Measurements from ENCODE around the gene FGF7.
"Not testable (repeated sequence)": the region's sequence is repeated elsewhere in the genome, so short reads cannot be mapped to it uniquely, and the experiment has no call there.

The FGF7 gene

DNA sequence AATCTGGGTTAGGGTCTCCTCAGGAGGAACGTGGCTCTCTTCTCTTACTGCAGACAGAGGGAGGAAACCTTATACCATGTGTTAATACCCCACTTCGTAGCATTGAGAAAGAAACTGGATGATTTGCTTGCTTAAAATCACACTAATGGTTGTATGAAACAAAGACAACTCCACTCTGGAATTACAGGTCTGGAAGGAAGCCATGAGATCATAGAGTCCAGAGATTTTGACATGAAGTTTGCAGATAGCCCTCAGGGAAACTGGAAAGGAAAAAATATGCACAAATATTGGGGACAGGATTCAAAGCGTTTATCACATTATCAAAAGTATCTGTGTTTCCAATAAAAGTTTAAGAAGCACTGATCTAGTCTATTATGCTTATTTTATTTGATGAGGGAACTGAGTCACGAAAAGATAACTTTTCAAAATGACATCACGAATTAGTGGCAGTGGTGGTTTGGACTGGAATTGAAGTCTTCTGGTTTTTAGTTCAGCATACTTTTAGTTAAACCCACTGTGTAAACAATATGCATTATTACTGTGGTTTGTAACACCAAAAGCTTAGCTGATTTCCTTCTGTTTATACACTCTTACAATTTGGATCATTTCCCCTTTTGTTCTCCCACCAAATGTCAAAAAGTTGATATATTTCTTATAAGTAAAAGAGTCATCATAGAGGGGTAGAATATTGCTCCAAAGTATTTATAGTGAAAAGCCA, 16.8 kb downstream of the FGF7 start:
- DNase-seq, result no peak

DNA sequence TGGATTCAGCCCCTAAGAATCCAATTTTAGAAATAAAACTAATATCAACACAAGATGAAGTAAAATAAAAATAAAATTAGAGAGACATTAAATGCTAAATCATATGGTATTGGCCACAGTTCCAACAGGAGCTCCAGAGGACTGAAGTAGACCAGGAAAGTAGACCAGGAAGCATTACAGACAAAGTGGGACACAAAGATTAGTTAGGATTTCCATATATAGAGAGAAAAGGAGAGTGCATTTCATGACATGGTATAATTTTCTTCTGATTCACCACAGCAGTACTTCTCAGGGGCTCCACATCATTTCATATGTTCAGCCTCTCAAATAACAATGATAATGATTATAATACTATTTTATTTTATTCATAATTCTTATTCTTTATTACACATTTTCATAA, 18.3 kb downstream of the FGF7 start:
- no peak for DNase-seq

- DNase-seq, result no peak
Observed at GRCh38 chr15:49441816-49442215, 18.8 kb downstream of the FGF7 start.

DNA sequence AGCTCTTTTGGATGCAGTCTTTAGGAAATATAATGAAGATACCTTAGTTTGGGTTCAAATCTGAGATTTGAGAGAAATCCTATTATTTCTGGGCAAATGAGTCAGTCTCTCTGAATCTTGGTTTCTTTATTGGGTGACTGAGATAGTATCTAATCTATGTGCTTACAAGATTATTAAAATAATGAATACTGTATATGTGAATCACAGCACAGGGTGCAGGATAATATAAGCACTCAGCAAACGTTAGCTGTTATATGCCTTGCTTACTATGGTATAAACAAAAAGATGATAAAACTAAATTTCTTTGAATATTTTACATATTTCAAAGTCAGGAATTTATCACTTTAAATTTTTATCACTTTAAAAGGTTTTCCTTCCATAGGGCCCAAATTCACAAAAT, 29.6 kb downstream of the FGF7 start:
- no peak for DNase-seq

DNA sequence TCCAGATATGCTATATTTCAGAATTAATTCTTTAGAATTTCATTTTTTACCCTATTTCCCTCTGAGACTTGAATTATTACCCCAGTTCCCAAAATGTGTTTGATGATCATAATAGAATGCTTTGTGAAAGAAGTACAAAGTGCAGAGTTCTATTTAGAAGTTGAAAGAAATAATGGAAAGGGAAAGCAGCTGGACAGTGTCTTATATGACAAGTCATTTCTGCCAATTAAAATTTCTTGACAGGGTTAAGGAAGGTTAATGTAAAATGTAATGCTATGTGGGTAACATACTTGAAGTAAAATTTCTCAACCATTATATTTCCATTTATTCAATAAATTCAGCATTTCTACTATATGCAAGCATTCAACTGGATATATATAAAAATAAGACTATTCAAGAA, 33.1 kb downstream of the FGF7 start:
- no peak for DNase-seq

GRCh38 chr15:49458145-49458544, 35.1 kb downstream of the FGF7 start:
- no peak for DNase-seq

DNA sequence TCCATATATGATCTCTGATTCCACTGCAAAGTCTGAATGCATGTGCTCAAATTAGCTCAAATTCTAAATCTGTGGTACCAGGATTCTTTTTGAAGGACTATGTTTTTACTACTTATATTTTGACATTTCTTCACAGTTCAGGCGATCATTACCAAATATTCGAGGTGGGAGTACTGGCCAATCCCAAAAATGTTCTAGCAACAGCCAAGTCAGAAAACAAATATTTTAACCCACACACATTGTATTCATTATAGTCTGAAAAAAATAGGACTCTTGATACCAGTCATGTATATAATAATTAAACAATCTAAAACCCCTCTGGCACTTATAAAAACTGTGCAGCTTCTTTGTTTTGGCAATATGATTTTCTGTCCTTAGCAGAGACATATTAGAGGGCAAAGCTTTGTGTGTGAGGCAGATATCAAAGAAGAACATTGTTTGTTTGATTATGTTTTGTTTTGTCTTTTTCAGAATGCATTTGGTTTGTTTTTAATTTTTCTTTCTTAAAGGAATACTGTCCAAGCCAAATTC, 37.4 kb downstream of the FGF7 start:
- DNase-seq, result no peak

- no peak for DNase-seq
Observed at GRCh38 chr15:49462232-49462844, 39.3 kb downstream of the FGF7 start.

- no peak for DNase-seq
Observed at GRCh38 chr15:49464522-49464921, 41.5 kb downstream of the FGF7 start.

DNA sequence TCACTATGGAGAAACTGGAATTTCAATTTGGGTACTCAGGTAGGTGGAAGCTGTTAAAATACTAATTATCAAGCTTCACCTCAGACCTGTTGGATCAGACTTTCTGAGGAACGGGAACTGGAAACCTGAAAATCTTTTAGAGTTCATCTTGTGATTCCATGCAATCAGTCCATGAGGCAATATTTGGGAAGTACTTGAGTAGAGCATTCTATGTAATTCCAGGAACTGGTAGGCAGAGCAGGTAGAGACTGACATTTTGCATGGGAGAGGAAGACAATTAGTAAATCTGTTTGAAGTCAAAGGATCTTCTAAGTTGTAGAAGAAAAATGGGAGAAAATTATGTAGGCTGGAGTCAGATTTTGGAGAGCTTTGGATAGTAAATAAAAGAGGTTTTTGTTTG, 43.1 kb downstream of the FGF7 start:
- no peak for DNase-seq

GRCh38 chr15:49467746-49468480, 44.9 kb downstream of the FGF7 start:
- no peak for DNase-seq

DNA sequence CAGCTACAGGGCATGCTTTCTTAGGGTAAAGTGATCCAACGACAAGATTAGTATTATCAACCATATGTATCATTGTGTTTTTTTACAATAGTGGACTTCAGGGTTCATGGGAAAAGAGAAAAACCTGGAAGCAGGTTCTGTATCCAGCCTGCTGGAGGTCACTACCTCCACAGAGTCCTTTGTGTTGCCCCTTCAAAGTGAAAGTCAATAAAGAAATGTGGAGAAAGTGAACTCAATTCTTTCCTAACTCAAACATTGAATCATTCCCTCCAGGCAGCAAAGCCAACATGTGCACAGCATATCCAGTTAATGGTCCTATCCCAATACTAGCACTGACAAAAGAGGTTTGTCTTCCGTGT, 45.4 kb downstream of the FGF7 start:
- no peak for DNase-seq

GRCh38 chr15:49471248-49471647, 48.2 kb downstream of the FGF7 start:
- not testable (repeated sequence) for DNase-seq

- no peak for DNase-seq
Observed at GRCh38 chr15:49471733-49472132, 48.7 kb downstream of the FGF7 start.

DNA sequence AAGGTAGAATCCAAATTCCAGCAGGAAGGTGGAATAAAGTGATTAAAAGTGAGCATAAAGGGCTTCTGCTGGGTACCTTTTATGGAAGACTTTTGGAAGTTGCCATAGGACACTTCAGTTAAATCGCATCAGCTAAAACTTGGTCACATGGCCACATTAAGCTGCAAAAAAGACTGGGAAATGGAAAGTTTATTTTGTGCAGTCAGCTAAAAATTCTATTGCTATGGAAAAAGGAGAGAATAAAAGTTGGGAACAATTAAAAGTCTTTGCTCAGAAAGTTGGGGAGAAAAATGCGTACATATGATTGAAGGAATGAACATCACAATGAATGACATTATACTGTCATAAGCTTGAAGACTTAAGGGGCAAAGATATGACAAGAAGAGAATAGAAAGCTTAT, 49.3 kb downstream of the FGF7 start:
- no peak for DNase-seq

GRCh38 chr15:49473031-49473430, 50.0 kb downstream of the FGF7 start:
- DNase-seq, result no peak

DNA sequence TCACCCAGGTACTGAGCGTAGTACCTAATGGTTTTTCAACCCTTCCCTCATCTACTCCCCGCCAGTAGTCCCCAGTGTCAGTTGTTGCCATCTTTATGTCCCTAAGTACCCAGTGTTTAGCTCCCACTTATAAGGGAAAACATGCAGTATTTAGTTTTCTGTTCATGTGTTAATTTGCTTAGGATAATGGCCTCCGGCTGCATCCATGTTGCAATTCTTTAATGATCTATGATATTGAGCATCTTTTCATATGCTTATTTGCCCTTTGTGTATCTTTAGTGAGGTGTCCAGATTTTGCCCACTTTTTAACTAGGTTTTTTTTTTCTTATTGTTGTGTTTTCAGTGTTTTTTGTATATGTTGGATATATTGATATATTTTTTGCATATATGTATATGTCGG, 55.0 kb downstream of the FGF7 start:
- DNase-seq, result not testable (repeated sequence)

- not testable (repeated sequence) for DNase-seq
Observed at GRCh38 chr15:49478982-49479381, 55.9 kb downstream of the FGF7 start.

- not testable (repeated sequence) for DNase-seq
Observed at GRCh38 chr15:49485401-49485800, 62.4 kb downstream of the FGF7 start.

DNA sequence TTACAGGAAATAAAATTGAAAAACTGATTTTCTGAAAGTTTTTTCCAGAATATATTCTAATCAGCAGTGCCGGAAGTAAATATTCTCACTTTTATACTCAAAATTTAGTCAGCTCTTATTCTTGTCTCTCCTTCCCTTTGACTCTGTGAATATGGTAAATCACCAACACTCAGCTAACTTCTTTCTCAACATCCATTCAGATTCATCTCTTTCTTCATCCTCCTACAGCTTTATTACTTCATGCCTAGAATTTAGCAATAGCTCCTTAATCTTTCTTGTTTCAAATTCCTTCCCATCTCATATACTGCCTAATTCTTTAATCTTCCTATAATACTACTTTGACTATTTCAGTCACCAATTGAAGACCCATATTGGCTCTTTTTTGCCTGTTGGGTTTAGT, 67.9 kb downstream of the FGF7 start:
- DNase-seq, result no peak

DNA sequence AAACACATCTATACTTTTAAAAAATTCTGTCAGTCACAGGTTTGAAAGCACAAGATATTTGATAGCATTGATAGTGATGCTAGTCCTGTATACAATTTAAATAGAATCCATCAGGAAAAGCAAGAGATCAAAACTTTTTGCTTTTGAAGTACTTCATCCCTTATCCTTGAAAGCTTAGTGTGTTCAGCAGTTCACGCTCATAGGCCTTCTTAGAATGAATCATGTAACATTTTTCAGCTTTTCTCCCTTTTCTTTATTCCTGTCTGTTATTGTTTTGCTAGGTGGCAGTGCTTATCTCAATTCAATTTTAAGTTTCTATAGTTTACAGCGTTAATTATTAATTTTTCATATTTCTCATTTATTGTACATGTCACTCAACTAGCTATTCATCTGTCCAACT, 69.1 kb downstream of the FGF7 start:
- DNase-seq, result no peak

DNA sequence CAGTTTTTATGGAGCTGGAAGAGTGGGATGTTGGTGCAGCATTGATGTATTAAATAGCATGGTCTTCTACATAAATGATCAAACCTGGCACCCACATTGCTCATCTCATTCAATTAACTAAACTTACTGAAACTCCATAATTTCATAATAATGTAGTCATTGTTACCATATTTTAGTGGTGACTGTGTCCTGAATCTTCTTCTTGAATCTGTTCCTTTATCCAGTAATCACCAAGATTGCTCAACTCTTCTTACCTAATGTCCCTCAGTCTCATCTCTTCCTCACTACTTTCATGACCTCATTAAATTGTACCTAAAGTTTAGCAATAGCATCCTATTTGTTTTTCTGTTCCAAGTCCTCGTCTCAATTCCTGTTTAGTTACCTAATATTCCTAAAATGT, 69.8 kb downstream of the FGF7 start:
- no peak for DNase-seq

DNA sequence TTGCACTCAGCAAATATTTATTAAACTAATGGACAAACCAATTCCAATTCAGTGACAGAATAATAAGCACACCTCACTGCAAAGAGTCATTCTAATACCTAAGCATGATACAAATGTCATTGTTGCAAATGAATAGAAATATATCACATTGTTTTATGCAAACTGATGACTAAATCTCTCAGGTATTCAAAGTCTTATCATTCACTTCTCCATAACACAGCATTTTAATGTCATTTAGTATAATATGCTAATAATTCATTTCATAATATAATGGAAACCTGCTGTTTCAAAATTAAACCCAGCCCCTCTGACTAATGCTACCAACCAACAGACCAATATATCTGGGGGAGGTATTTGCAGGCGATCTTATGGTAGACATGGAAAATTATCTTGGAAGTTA, 71.8 kb downstream of the FGF7 start:
- no peak for DNase-seq
